WTC11 (cell line): Measurements from ENCODE around the gene DNASE1L2. TPM values are rescaled to one million over a fixed set of nuclear protein-coding genes. Genes with fewer than 3 reads are reported as not detected.

Experiments used
- ATAC-seq: fragments of 200-7000 bp; cut with Tn5 transposase; 2 replicates; pipeline ENCODE4 v1.10.0; 2021; ENCODE audit warnings: mild to moderate bottlenecking, moderate library complexity
- CTCF ChIA-PET: fragments of 300-600 bp; sonication (Branson Sonifier 250); formaldehyde crosslinking; loops from one replicate; lab custom pipeline; 2021; ENCODE audit warnings: antibody characterized with exemption; lab: Charles Lee
- POLR2A ChIA-PET: fragments of 350-600 bp; sonication (Branson Sonifier 250); formaldehyde crosslinking; loops from one replicate; lab custom pipeline; 2021; ENCODE audit warnings: antibody characterized with exemption; lab: Charles Lee
- DNase-seq: peaks from one replicate; pipeline ENCODE4 v3.0.0; 2021; ENCODE audit warnings: low spot score
- H3K27ac Mint-ChIP-seq: 2 replicates; pipeline ENCODE4 v1.8.0; 2021; ENCODE audit warnings: mixed read lengths
- H3K27me3 Mint-ChIP-seq: 2 replicates; pipeline ENCODE4 v1.8.0; 2021; ENCODE audit warnings: low read depth, mild to moderate bottlenecking, moderate library complexity, mixed read lengths
- H3K36me3 Mint-ChIP-seq: 2 replicates; pipeline ENCODE4 v1.8.0; 2021; ENCODE audit warnings: mixed read lengths
- H3K4me1 Mint-ChIP-seq: 2 replicates; pipeline ENCODE4 v1.8.0; 2022; ENCODE audit warnings: mixed read lengths
- H3K4me3 Mint-ChIP-seq: 2 replicates; pipeline ENCODE4 v1.8.0; 2021; ENCODE audit warnings: mild to moderate bottlenecking, moderate library complexity, mixed read lengths
- H3K9me3 Mint-ChIP-seq: 2 replicates; pipeline ENCODE4 v1.8.0; 2021; ENCODE audit warnings: mixed read lengths
- AR ChIP-seq: fragments of 250-450 bp; sonication (Bioruptor Pico); IDR thresholded peaks from 2 replicates; pipeline ENCODE4 v1.9.0; 2021; ENCODE audit warnings: mild to moderate bottlenecking
- ATF6 ChIP-seq: sonication (generic); formaldehyde crosslinking; IDR thresholded peaks from 2 replicates; pipeline ENCODE4 v1.8.1; 2023; ENCODE audit warnings: mild to moderate bottlenecking, missing genetic modification reagents
- E2F1 ChIP-seq: sonication (generic); formaldehyde crosslinking; IDR thresholded peaks from 2 replicates; pipeline ENCODE4 v1.8.0; 2022; ENCODE audit warnings: mild to moderate bottlenecking, missing genetic modification reagents
- E2F5 ChIP-seq: sonication (generic); formaldehyde crosslinking; IDR thresholded peaks from 2 replicates; pipeline ENCODE4 v1.8.1; 2022; ENCODE audit warnings: mild to moderate bottlenecking, moderate library complexity, missing genetic modification reagents
- ELF4 ChIP-seq: sonication (generic); formaldehyde crosslinking; IDR thresholded peaks from 2 replicates; pipeline ENCODE4 v1.8.1; 2022; ENCODE audit warnings: low read depth, mild to moderate bottlenecking, moderate library complexity, missing genetic modification reagents
- FOXJ3 ChIP-seq: sonication (generic); formaldehyde crosslinking; IDR thresholded peaks from 2 replicates; pipeline ENCODE4 v1.9.0; 2021; ENCODE audit warnings: missing genetic modification reagents, mild to moderate bottlenecking, borderline replicate concordance
- GTF2I ChIP-seq: fragments of 250-450 bp; sonication (Bioruptor Pico); conservative IDR thresholded peaks from 2 replicates; pipeline ENCODE4 v1.4.0; 2021; ENCODE audit warnings: mild to moderate bottlenecking
- IRF1 ChIP-seq: sonication (generic); formaldehyde crosslinking; IDR thresholded peaks from 2 replicates; pipeline ENCODE4 v1.8.0; 2023; ENCODE audit warnings: missing genetic modification reagents
- KAT7 ChIP-seq: sonication (generic); formaldehyde crosslinking; IDR thresholded peaks from 2 replicates; pipeline ENCODE4 v1.8.1; 2023; ENCODE audit warnings: missing genetic modification reagents, mild to moderate bottlenecking, borderline replicate concordance
- NFYB ChIP-seq: sonication (generic); formaldehyde crosslinking; conservative IDR thresholded peaks from 2 replicates; pipeline ENCODE4 v1.8.0; 2022; ENCODE audit warnings: low read depth, missing genetic modification reagents
- SP1 ChIP-seq: sonication (generic); formaldehyde crosslinking; conservative IDR thresholded peaks from 2 replicates; pipeline ENCODE4 v1.8.1; 2022; ENCODE audit warnings: missing genetic modification reagents
- TEAD4 ChIP-seq: sonication (generic); formaldehyde crosslinking; IDR thresholded peaks from 2 replicates; pipeline ENCODE4 v1.8.0; 2022; ENCODE audit warnings: mild to moderate bottlenecking, missing genetic modification reagents
- ZMAT4 ChIP-seq: fragments of 250-450 bp; sonication (Bioruptor Pico); IDR thresholded peaks from 2 replicates; pipeline ENCODE4 v1.9.0; 2021; ENCODE audit warnings: mild to moderate bottlenecking
- ZNF138 ChIP-seq: sonication (generic); formaldehyde crosslinking; conservative IDR thresholded peaks from 2 replicates; pipeline ENCODE4 v1.8.1; 2022; ENCODE audit warnings: mild to moderate bottlenecking, moderate library complexity, missing genetic modification reagents
- ZNF281 ChIP-seq: sonication (generic); formaldehyde crosslinking; IDR thresholded peaks from 2 replicates; pipeline ENCODE4 v1.8.0; 2023; ENCODE audit warnings: mild to moderate bottlenecking, missing genetic modification reagents
- ZNF423 ChIP-seq: fragments of 250-450 bp; sonication (Bioruptor Pico); IDR thresholded peaks from 2 replicates; pipeline ENCODE4 v2.1.2; 2022; ENCODE audit warnings: mild to moderate bottlenecking, moderate library complexity
- ZNF512 ChIP-seq: sonication (generic); formaldehyde crosslinking; IDR thresholded peaks from 2 replicates; pipeline ENCODE4 v1.8.1; 2022; ENCODE audit warnings: missing genetic modification reagents, borderline replicate concordance
- ZNF532 ChIP-seq: fragments of 250-450 bp; sonication (Bioruptor Pico); IDR thresholded peaks from 2 replicates; pipeline ENCODE4 v1.9.0; 2021; ENCODE audit warnings: mild to moderate bottlenecking, borderline replicate concordance
- ZNF671 ChIP-seq: fragments of 250-450 bp; sonication (Bioruptor Pico); IDR thresholded peaks from 2 replicates; pipeline ENCODE4 v1.8.0; 2021; ENCODE audit warnings: mild to moderate bottlenecking
- total RNA-seq: library from RNA; stranded (reverse); gene quantifications from 3 replicates; pipeline ENCODE4 v1.2.3, GENCODE V29; 2021

The DNASE1L2 gene
- total RNA-seq, 1 experiment from 2014 or later, result 0.66 TPM

GRCh38 chr16:2233046-2233775 lies 3.0 kb upstream of the DNASE1L2 start:
- no peak for ATAC-seq

More at GRCh38 chr16:2233046-2233775, 3.0 kb upstream of the DNASE1L2 start:
- CTCF ChIA-PET, result no interaction called here
- TF ChIP-seq KAT7 (CRISPR knock-in tag) (no peak), NFYB (no peak), FOXJ3 (no peak), IRF1 (CRISPR knock-in tag) (no peak), ZNF138 (CRISPR knock-in tag) (no peak), ZNF532 (no peak), E2F5 (CRISPR knock-in tag) (no peak), SP1 (no peak), GTF2I (CRISPR knock-in tag) (no peak), ATF6 (CRISPR knock-in tag) (no peak), ZNF423 (no peak), ZNF671 (CRISPR knock-in tag) (no peak), ZMAT4 (CRISPR knock-in tag) (no peak), ELF4 (CRISPR knock-in tag) (no peak), ZNF512 (no peak), E2F1 (CRISPR knock-in tag) (no peak), AR (no peak), TEAD4 (CRISPR knock-in tag) (no peak), ZNF281 (CRISPR knock-in tag) (no peak)
- Mint-ChIP-seq H3K27ac (no peak overlapping the region), H3K36me3 (peaks cover 3% of the 10 kb centered on the region; the same call in 1 of the 2 replicates), H3K27me3 (peaks cover 16% of the 10 kb centered on the region), H3K4me3 (no peak overlapping the region), H3K4me1 (no peaks in the 10 kb centered on the region), H3K9me3 (no peaks in the 10 kb centered on the region)
- DNase-seq, result no peak
- POLR2A ChIA-PET, result no interaction called here
